Kidney epithelial cell (primary cell): ENCODE measurements around the gene TXNDC9. TPM values are rescaled to one million over a fixed set of nuclear protein-coding genes. Genes with fewer than 3 reads are reported as not detected.
"Not testable (repeated sequence)": the region's sequence is repeated elsewhere in the genome, so short reads cannot be mapped to it uniquely, and the experiment has no call there.

ENCODE experiments used
- DNase-seq: peaks from one replicate; pipeline ENCODE4 v3.0.0-alpha.2; 2010; ENCODE audit warnings: low read depth
- H3K27me3 ChIP-seq: 2 replicates; pipeline ENCODE4 v1.6.0; 2011; ENCODE audit warnings: low read length; ENCODE audit not compliant: control insufficient read depth, insufficient read depth
- H3K36me3 ChIP-seq: 2 replicates; pipeline ENCODE4 v1.5.1; 2011; ENCODE audit warnings: low read length; ENCODE audit not compliant: control insufficient read depth, insufficient read depth
- H3K4me3 ChIP-seq: 2 replicates; pipeline ENCODE4 v1.5.1; 2011; ENCODE audit warnings: low read depth, mild to moderate bottlenecking, control low read depth, low read length
- CTCF ChIP-seq: IDR thresholded peaks from 2 replicates; pipeline ENCODE4 v1.5.1; 2011; ENCODE audit warnings: mild to moderate bottlenecking, moderate library complexity, low read length, control low read depth, inconsistent platforms; ENCODE audit not compliant: insufficient read depth, poor library complexity, severe bottlenecking
- total RNA-seq: library from RNA; depleted of rRNA; stranded (reverse); fragments of >200 nt; gene quantifications from 2 replicates; pipeline ENCODE4 v1.2.3, GENCODE V29; 2015

Gene TXNDC9
- total RNA-seq, 1 donor from 2014 or later = 73.6 TPM

GRCh38 chr2:99374747-99375146 is 38.6 kb upstream of the TXNDC9 start:
- H3K36me3 ChIP-seq = no peaks in the 10 kb centered on the region

GRCh38 chr2:99373144-99373543 is 37.0 kb upstream of the TXNDC9 start:
- H3K36me3 ChIP-seq = no peaks in the 10 kb centered on the region
- no peak overlapping the region for H3K4me3 ChIP-seq
- no peak for DNase-seq
- TF ChIP-seq CTCF = no peak
- no peaks in the 10 kb centered on the region for H3K27me3 ChIP-seq

More at GRCh38 chr2:99374747-99375146, 38.6 kb upstream of the TXNDC9 start:
- H3K27me3 ChIP-seq = no peaks in the 10 kb centered on the region
- no peak overlapping the region for H3K4me3 ChIP-seq
- no peak for TF ChIP-seq CTCF
- no peak for DNase-seq

GRCh38 chr2:99368854-99369253 is 32.7 kb upstream of the TXNDC9 start:
- not testable (repeated sequence) for H3K27me3 ChIP-seq, DNase-seq, H3K36me3 ChIP-seq, H3K4me3 ChIP-seq

- no peak for TF ChIP-seq CTCF
- H3K4me3 ChIP-seq = no peak overlapping the region
- no peaks in the 10 kb centered on the region for H3K27me3 ChIP-seq
- H3K36me3 ChIP-seq = no peaks in the 10 kb centered on the region
- DNase-seq = no peak
These were observed 29.5 kb upstream of the TXNDC9 start for GRCh38 chr2:99365661-99366060.

GRCh38 chr2:99356853-99357252 is 20.7 kb upstream of the TXNDC9 start:
- Histone ChIP-seq H3K27me3 (no peaks in the 10 kb centered on the region), H3K4me3 (no peak overlapping the region), H3K36me3 (no peaks in the 10 kb centered on the region)
- no peak for DNase-seq
- no peak for TF ChIP-seq CTCF

GRCh38 chr2:99354825-99355224 is 18.7 kb upstream of the TXNDC9 start:
- not testable (repeated sequence) for H3K4me3 ChIP-seq, H3K27me3 ChIP-seq, H3K36me3 ChIP-seq, DNase-seq

- no peak for DNase-seq
- no peak for TF ChIP-seq CTCF
- no peaks in the 10 kb centered on the region for H3K27me3 ChIP-seq
- no peaks in the 10 kb centered on the region for H3K36me3 ChIP-seq
- no peak overlapping the region for H3K4me3 ChIP-seq
These were observed 17.9 kb upstream of the TXNDC9 start for GRCh38 chr2:99354070-99354469.
